ENCODE data around the gene PPP5C.

DNA sequence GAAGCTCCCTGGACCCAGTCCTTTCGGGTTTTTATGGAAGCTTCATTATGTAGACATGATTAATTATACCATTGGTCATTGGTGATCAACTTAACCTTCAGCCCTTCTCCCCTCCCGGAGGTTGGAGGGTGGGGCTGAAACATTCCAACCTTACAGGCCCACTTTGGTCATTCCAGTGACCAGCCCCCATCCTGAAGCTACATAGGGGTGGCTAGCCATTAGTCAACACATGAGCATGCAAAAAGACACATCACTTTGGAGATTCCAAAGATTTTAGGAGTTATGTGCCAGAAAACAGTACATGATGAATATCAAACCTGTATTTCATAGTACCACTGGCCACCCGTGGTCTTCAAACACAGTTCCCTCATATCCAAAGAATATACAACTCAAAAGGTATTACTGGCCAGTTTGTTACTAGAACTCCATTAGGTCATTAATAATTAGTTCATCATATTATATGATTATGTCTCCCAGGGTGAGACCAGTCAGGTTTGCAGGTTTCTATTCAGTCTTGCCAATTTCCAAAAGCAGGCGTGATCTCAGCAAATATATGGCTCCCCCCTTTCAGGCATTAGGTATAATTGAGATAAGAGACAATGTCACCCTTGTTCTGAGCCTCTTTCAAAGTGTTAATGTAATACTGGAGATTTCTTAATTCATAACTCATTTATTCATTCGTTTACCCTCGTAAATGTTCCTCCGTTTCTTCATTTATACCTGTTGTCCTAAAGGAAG, 11.1 kb downstream of the PPP5C start:
- TF ChIP-seq, protein P1, sequence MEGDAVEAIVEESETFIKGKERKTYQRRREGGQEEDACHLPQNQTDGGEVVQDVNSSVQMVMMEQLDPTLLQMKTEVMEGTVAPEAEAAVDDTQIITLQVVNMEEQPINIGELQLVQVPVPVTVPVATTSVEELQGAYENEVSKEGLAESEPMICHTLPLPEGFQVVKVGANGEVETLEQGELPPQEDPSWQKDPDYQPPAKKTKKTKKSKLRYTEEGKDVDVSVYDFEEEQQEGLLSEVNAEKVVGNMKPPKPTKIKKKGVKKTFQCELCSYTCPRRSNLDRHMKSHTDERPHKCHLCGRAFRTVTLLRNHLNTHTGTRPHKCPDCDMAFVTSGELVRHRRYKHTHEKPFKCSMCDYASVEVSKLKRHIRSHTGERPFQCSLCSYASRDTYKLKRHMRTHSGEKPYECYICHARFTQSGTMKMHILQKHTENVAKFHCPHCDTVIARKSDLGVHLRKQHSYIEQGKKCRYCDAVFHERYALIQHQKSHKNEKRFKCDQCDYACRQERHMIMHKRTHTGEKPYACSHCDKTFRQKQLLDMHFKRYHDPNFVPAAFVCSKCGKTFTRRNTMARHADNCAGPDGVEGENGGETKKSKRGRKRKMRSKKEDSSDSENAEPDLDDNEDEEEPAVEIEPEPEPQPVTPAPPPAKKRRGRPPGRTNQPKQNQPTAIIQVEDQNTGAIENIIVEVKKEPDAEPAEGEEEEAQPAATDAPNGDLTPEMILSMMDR (IDR thresholded peaks at IDR 0.05) = no peak
- TF ChIP-seq POLR2AphosphoS5 (IDR thresholded peaks at IDR 0.05) = no peak
- no peak for TF ChIP-seq POLR2A (IDR thresholded peaks at IDR 0.05)
